Endodermal cell (in vitro differentiated cells): ENCODE results near the gene CD46. TPM values are rescaled to one million over a fixed set of nuclear protein-coding genes. Genes with fewer than 3 reads are reported as not detected.
"Not testable (repeated sequence)": the region's sequence is repeated elsewhere in the genome, so short reads cannot be mapped to it uniquely, and the experiment has no call there.

Experiments used
- DNase-seq: peaks from one replicate; pipeline ENCODE4 v3.0.0-alpha.2; 2017
- H3K27ac ChIP-seq: 2 replicates; pipeline ENCODE4 v1.5.1; 2013; ENCODE audit warnings: mild to moderate bottlenecking, low read depth, low read length, moderate library complexity
- H3K27me3 ChIP-seq: 2 replicates; pipeline ENCODE4 v1.6.1; 2013; ENCODE audit warnings: mild to moderate bottlenecking, low read length, moderate library complexity; ENCODE audit not compliant: insufficient read depth, control insufficient read depth, poor library complexity, severe bottlenecking
- H3K36me3 ChIP-seq: 2 replicates; pipeline ENCODE4 v1.7.0; 2013; ENCODE audit warnings: mild to moderate bottlenecking, low read length, moderate library complexity; ENCODE audit not compliant: control insufficient read depth, insufficient read depth
- H3K4me1 ChIP-seq: one replicate; pipeline ENCODE4 v1.7.0; 2013; ENCODE audit warnings: low read length; ENCODE audit not compliant: control insufficient read depth, insufficient read depth
- H3K4me3 ChIP-seq: 2 replicates; pipeline ENCODE4 v1.5.1; 2013; ENCODE audit warnings: mild to moderate bottlenecking, low read length, moderate library complexity
- H3K9ac ChIP-seq: 2 replicates; pipeline ENCODE4 v1.6.1; 2013; ENCODE audit warnings: mild to moderate bottlenecking, low read length, moderate library complexity; ENCODE audit not compliant: poor library complexity, severe bottlenecking; ENCODE audit errors: extremely low read depth
- H3K9me3 ChIP-seq: 2 replicates; pipeline ENCODE4 v1.6.1; 2013; ENCODE audit warnings: mild to moderate bottlenecking, low read length, moderate library complexity; ENCODE audit not compliant: control insufficient read depth
- H3K27ac Mint-ChIP-seq: 2 replicates; pipeline ENCODE4 v1.8.0; 2020; ENCODE audit warnings: mixed read lengths
- H3K27me3 Mint-ChIP-seq: 2 replicates; pipeline ENCODE4 v1.8.0; 2021; ENCODE audit warnings: mild to moderate bottlenecking, mixed read lengths; ENCODE audit not compliant: insufficient read depth
- H3K36me3 Mint-ChIP-seq: 2 replicates; pipeline ENCODE4 v1.8.0; 2020; ENCODE audit warnings: low read depth, mixed read lengths
- H3K4me1 Mint-ChIP-seq: 2 replicates; pipeline ENCODE4 v1.8.0; 2020; ENCODE audit warnings: mixed read lengths
- H3K4me3 Mint-ChIP-seq: 2 replicates; pipeline ENCODE4 v1.8.0; 2020; ENCODE audit warnings: mild to moderate bottlenecking, moderate library complexity, mixed read lengths
- H3K9me3 Mint-ChIP-seq: 2 replicates; pipeline ENCODE4 v1.8.0; 2020; ENCODE audit warnings: mild to moderate bottlenecking, mixed read lengths
- CTCF ChIP-seq: fragments of 200-600 bp; sonication (generic); conservative IDR thresholded peaks from 2 replicates; pipeline ENCODE4 v1.5.0; 2021; ENCODE audit warnings: antibody characterized with exemption, mild to moderate bottlenecking
- WGBS, 2 experiments: methylation state at CpG; one replicate each; pipeline versions ENCODE4 v1.1.5 to v1.1.7; 2013; ENCODE audit warnings: missing lambda C conversion rate in 2 of 2, mixed read lengths in 1 of 2; ENCODE audit not compliant: insufficient coverage in 1 of 2, insufficient read length in 1 of 2; 5-methylcytosine and 5-hydroxymethylcytosine counted together
- total RNA-seq, 2 donors: library from RNA; stranded (reverse); fragmentation: NEBNext Ultra II Directional in 1 of 2; extraction: Animal tissue kit (Norgen Biotek cat#: 25700) in 1 of 2; gene quantifications; 2 replicates in 1 of 2; 3 replicates in 1 of 2; pipeline ENCODE4 v1.2.1, GENCODE V29; 2021

CD46 gene
- total RNA-seq, 2 donors from 2014 or later, result 132 to 135 TPM

- not testable (repeated sequence) for DNase-seq, H3K27ac Mint-ChIP-seq, H3K27ac ChIP-seq, H3K9ac ChIP-seq, H3K4me1 Mint-ChIP-seq, H3K4me1 ChIP-seq, H3K4me3 Mint-ChIP-seq, H3K27me3 Mint-ChIP-seq, H3K27me3 ChIP-seq
- 92 to 95% methylated on average over 7 of the region's 7 CpGs for WGBS, 2 experiments
- peaks cover 51% of the 10 kb centered on the region for H3K36me3 ChIP-seq
- H3K9me3 ChIP-seq, result peaks cover 14% of the 10 kb centered on the region
- H3K36me3 Mint-ChIP-seq, result peaks cover 77% of the 10 kb centered on the region
- peak overlapping the region; percentile 28 for H3K4me3 ChIP-seq
- peaks cover 18% of the 10 kb centered on the region for H3K9me3 Mint-ChIP-seq
These were observed 25.6 kb downstream of the CD46 start for GRCh38 chr1:207777412-207777811.

GRCh38 chr1:207779008-207779407 is 27.2 kb downstream of the CD46 start:
- H3K36me3 ChIP-seq, result peaks cover 57% of the 10 kb centered on the region
- no peaks in the 10 kb centered on the region for H3K27me3 ChIP-seq
- H3K4me1 Mint-ChIP-seq, result no peaks in the 10 kb centered on the region
- H3K27ac Mint-ChIP-seq, result no peak overlapping the region
- H3K27me3 Mint-ChIP-seq, result no peaks in the 10 kb centered on the region
- H3K36me3 Mint-ChIP-seq, result peaks cover 72% of the 10 kb centered on the region
- H3K4me3 ChIP-seq, result no peak overlapping the region
- H3K9ac ChIP-seq, result no peak overlapping the region
- DNase-seq, result no peak
- no peaks in the 10 kb centered on the region for H3K4me1 ChIP-seq
- H3K9me3 ChIP-seq, result peaks cover 14% of the 10 kb centered on the region
- no peak overlapping the region for H3K27ac ChIP-seq
- H3K4me3 Mint-ChIP-seq, result no peak overlapping the region
- H3K9me3 Mint-ChIP-seq, result peaks cover 18% of the 10 kb centered on the region
- no peak for TF ChIP-seq CTCF

GRCh38 chr1:207781312-207781711 is 29.5 kb downstream of the CD46 start:
- peaks cover 69% of the 10 kb centered on the region for H3K36me3 ChIP-seq
- no peak overlapping the region for H3K4me3 ChIP-seq
- Mint-ChIP-seq H3K9me3 (peaks cover 14% of the 10 kb centered on the region), H3K27me3 (no peaks in the 10 kb centered on the region), H3K4me3 (no peak overlapping the region), H3K27ac (no peak overlapping the region), H3K4me1 (no peaks in the 10 kb centered on the region), H3K36me3 (peaks cover 65% of the 10 kb centered on the region)
- TF ChIP-seq CTCF, result no peak
- H3K27me3 ChIP-seq, result no peaks in the 10 kb centered on the region
- DNase-seq, result no peak
- H3K4me1 ChIP-seq, result no peaks in the 10 kb centered on the region
- H3K27ac ChIP-seq, result no peak overlapping the region
- peaks cover 14% of the 10 kb centered on the region for H3K9me3 ChIP-seq
- no peak overlapping the region for H3K9ac ChIP-seq
- WGBS, 2 experiments, result 100% methylated on average over 1 of the region's 1 CpG

- Histone ChIP-seq H3K9me3 (no peaks in the 10 kb centered on the region), H3K9ac (no peak overlapping the region), H3K27me3 (no peaks in the 10 kb centered on the region), H3K4me3 (no peak overlapping the region), H3K27ac (no peak overlapping the region), H3K4me1 (no peaks in the 10 kb centered on the region), H3K36me3 (peaks cover 86% of the 10 kb centered on the region)
- Mint-ChIP-seq H3K27me3 (no peaks in the 10 kb centered on the region), H3K4me3 (no peak overlapping the region), H3K9me3 (no peaks in the 10 kb centered on the region), H3K4me1 (no peaks in the 10 kb centered on the region), H3K36me3 (peaks cover 55% of the 10 kb centered on the region), H3K27ac (no peak overlapping the region)
- DNase-seq, result no peak
- no peak for TF ChIP-seq CTCF
These were observed 35.9 kb downstream of the CD46 start for GRCh38 chr1:207787776-207788175.
